GM21526 (cell line): ENCODE measurements around the gene CYRIA.

Source experiments
- ATAC-seq: cut with Tn5 transposase; IDR thresholded peaks from one replicate; pipeline ENCODE4 v1.9.1; 2021; ENCODE audit warnings: moderate library complexity; ENCODE audit not compliant: unreplicated experiment, low FRiP score

Gene CYRIA

DNA sequence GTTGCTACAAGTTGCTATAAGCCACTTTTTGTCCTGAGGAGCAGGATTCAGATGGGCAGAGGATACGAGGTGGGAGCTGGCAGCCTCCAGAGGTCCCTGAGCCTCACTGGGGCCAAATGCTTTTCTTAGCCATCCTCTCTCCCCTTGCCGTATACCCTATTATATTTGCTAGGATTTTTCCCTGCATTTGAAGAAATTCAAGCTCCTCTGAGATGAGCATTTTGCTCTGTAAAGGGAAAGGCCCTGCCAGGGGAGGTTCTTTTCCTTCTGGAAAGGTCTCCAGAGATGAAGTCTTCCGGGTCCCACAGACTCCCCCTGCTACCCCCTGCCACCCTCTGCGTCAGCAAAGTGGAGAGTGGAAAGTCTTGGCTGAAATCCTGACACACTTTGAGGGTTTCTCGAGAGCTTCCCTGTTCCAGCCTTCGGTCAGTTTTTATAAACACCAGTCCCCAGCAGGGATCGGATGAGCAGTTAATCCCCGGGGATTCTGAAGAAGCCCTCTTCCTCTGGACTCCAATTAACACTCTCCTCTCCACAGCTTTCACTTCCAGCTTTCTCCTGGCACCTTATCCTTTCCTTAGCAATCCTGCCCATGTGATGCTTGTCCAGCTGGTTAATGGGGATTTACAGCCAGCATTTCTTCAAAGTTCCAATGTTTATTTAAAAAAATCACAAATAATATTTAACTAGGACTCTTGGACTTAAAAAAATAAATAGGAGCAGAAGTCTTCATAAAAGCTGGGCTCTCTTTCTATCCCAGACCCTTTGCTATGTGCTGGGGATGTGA is 13.1 kb downstream of the CYRIA start:
- ATAC-seq: no peak

DNA sequence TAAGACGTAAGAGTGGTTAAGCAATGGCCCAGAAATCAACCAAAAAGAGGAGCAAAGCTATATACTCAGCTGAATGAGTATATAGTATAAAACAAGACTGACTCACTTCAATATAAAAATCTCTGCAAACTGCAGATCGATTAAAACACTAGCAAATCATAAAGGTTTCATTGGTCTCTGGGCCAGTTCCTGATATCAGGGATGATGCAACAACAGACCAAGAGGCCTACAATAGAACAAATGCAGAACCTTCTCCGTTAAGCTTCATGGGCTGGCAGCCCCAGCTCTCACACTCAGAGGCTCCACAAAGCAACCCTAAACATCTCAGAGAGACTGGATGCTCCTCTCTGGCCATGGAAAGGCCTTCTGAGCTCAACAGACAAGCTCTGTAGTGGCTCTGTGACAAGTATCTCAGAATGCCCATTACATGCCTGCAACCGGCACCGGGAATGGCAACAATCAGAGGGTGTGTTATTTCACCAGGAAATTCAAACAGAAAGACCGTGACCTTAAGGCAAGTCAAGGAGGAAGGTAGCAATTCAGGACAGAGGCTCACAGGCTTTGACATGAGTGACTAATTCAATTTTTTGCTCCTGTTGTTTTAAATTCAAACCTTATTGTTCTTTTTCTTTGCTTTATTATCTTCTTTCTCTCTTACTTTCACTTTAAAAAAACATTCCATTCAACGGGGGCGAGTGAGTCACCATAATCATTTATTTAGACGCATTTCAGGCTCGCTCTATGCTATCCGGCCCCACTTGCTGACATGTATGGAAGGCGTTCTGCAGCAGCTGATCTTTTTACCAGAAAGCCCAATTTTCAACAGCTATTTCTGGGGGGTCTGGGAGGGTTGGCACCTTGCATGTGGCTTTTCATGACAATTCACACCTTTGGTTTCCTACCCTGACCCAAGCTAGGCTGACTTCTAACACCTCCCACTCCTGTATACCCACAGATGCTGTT is 15.1 kb downstream of the CYRIA start:
- ATAC-seq: no peak

DNA sequence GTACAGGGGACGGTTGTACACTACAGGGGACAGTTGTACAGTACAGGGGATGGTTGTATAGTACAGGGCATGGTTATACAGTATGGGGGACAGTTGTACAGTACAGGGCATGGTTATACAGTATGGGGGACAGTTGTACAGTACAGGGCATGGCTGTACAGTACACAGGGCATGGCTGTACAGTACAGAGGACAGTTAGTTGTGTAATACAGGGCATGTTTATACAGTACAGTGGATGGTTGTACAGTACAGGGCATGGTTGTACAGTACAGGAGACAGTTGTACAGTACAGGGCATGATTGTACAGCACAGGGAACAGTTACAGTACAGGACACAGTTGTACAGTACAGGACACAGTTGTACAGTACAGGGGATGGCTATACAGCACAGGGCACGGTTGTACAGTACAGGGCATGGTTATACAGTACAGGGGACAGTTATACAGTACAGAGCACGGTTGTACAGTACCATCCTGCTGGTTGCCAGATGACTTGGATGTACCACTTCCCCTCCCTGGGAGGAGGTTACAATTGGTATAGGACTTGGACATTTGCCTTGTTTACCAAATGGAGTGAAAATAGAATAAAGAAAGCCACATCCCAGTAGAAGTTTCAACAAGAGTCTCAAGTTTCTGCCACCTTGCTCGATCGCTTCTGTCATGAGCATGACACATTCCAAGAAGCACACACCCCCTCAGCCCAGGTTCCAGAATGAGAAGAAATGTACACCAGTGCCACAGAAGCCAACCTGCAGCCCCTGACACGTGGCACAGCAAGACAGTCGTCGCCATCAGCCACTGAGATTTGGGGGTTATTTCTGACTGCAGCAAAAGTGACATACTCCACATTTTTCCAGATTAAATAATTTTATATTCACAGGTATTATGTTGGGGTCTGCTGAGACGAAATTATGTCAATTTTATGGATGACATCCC is 16.0 kb downstream of the CYRIA start:
- ATAC-seq: no peak

- ATAC-seq: no peak
Observed at GRCh38 chr2:16647992-16648617, 17.5 kb downstream of the CYRIA start.

DNA sequence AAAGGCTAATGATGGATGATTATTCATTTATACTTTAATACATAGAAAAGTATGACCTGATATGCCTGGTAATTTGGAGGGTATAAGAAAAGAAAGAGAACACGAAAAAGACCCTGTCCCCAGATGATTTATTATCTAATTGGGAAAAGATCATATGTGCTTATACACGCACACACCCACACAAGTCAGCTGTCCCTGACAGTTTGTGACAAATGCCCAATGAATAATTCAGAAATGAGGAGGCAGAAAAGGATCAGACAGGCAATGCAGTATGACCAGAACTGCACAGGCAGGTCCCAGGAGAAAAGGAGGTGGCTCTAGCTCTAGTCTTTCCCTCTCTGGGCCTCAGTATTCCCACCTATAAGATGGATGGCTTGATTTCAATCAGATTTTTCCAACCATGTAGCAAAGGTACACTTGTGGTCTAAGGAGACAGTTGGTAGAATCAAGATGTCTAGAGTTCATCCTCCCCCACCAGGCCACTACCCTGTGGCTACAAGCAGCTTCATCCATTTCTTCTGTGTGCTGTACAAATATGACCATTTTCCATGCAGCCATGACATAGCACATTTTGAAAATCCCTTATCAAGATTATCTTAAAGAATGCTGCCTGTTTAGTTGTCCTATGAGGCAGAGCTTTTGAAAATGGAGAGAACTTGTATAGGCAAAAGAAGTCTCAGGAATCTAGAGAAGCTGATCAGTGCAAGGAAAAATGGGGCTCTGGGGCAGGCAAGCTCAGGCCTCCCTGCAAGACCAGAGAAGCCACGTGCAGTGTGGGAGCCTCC is 19.7 kb downstream of the CYRIA start:
- ATAC-seq: no peak

DNA sequence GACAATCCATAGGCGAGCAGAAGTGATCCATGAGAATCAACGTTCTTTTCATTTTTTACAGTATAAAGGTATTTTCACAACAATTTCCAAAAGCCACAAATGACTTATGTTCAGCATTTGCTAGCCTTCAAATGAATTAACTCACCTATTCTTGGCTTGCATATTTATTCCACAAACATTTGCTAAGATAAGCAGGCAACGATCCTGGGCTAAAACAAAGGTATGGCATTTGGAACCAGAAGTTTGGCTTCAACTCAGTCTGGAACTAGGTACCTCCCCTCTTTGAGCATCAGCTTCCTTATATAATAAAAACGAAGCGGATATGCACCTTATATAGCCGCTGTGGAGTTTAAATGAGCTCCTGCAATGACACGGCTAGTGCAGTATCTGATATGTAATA is 20.5 kb downstream of the CYRIA start:
- ATAC-seq: no peak

GRCh38 chr2:16644221-16644925 is 21.3 kb downstream of the CYRIA start:
- ATAC-seq: no peak

DNA sequence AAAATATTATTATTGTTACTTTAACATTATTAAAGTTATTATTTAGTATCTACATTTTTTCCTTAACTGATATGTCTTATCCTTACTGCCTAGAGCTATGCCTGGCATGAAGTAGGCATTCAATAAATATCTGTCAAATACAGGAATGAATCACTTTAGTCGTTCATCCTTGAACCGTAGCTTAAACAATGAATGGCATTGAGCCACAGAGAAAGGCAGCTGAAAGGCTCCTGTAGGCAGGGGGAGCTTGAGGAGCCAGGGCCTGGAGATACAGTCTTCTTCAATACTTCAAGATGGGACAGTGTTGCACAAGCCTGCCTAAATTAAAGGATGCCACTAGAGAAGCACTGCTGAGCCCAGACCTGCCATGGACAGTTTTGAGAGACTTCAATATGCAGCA is 22.5 kb downstream of the CYRIA start:
- ATAC-seq: no peak

DNA sequence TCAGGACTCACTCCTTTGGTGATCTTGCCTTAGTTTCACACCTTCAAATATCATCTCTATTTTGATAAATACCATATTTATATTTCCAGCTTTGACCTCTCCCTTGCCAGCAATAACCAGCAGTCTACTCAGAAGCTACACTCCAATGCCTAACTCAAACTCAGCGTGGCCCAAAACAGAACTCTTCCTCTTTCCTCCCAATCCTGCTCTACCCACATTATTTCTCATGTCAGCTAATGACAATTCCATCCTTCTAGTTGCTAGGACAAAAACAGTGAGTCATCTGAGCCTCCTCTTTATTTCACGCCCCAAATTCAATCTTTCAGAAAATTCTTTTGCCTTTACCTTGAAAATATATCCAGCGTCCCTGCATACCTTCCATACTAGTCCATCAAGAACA is 23.5 kb downstream of the CYRIA start:
- ATAC-seq: no peak

GRCh38 chr2:16641509-16641908 is 24.1 kb downstream of the CYRIA start:
- no peak for ATAC-seq

- no peak for ATAC-seq
Observed at GRCh38 chr2:16640867-16641266, 24.8 kb downstream of the CYRIA start.

GRCh38 chr2:16640001-16640700 is 25.5 kb downstream of the CYRIA start:
- no peak for ATAC-seq

GRCh38 chr2:16639431-16639830 is 26.2 kb downstream of the CYRIA start:
- no peak for ATAC-seq

GRCh38 chr2:16638946-16639345 is 26.7 kb downstream of the CYRIA start:
- ATAC-seq: no peak

- ATAC-seq: no peak
Observed at GRCh38 chr2:16637304-16637703, 28.3 kb downstream of the CYRIA start.

DNA sequence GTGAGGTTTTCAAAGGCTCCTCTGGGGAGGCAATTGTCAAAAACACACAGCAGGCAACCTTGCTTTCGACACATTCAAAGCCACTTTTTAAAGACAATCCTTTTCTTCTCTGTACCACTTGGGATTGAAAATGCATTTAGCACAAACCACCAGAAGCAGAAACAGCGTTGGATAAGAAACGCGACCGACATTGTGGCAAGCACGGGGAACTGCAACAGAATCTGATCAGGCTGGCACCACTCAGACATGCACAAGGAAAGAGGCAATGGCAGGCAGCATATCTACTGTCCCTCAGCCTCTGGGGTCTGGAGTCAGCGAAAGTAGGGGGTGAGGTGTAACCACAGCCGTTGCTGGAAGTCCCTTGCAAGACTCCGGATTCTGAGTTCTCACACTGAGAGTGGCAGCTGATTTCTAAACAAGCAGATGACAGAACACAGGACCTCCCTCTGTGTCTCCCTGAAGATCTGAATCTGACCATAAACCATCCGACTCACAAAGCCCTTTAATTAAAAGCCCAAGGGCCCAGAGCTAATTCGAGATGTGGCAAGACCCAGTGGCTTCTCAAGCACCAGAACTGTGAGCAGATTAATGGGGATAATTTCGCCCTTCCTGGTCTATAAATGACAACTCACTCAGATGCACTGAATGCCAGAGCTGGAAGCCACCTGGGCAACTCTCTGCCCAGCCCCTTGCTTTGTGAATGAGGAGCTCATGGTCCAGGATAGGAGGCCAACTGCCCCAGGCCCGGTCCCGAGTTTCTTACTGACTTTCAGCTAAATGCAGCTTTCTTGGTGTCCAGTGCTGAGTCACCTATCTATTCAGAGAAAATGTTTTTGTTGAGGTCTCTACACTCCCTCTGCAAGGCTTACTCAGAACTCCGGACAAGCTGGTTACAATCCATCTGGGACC is 29.6 kb downstream of the CYRIA start:
- ATAC-seq: no peak
